PC-9 (cell line): ENCODE results near the gene C1orf21.

Experiments used
- CTCF ChIP-seq: fragments of 200-600 bp; sonication (generic); conservative IDR thresholded peaks from 2 replicates; pipeline ENCODE4 v1.6.1; 2017; ENCODE audit warnings: mixed run types, antibody characterized with exemption, mild to moderate bottlenecking, moderate library complexity
- EZH2 ChIP-seq: fragments of 200-600 bp; sonication (generic); IDR thresholded peaks from 2 replicates; pipeline ENCODE4 v1.8.0; 2017; ENCODE audit warnings: antibody characterized with exemption, low read depth

- TF ChIP-seq CTCF (no peak), EZH2 (no peak)
These were observed 75.3 kb downstream of the C1orf21 start for GRCh38 chr1:184462155-184462554.
